GM21360 (cell line): Measurements from ENCODE around the gene ZDHHC22.
A peak's percentile ranks its signal among the peaks of the same experiment; 100 is the strongest.

ENCODE experiments used
- ATAC-seq: cut with Tn5 transposase; IDR thresholded peaks from one replicate; pipeline ENCODE4 v1.9.1; 2021; ENCODE audit warnings: mild to moderate bottlenecking, moderate library complexity; ENCODE audit not compliant: unreplicated experiment

Gene ZDHHC22

DNA sequence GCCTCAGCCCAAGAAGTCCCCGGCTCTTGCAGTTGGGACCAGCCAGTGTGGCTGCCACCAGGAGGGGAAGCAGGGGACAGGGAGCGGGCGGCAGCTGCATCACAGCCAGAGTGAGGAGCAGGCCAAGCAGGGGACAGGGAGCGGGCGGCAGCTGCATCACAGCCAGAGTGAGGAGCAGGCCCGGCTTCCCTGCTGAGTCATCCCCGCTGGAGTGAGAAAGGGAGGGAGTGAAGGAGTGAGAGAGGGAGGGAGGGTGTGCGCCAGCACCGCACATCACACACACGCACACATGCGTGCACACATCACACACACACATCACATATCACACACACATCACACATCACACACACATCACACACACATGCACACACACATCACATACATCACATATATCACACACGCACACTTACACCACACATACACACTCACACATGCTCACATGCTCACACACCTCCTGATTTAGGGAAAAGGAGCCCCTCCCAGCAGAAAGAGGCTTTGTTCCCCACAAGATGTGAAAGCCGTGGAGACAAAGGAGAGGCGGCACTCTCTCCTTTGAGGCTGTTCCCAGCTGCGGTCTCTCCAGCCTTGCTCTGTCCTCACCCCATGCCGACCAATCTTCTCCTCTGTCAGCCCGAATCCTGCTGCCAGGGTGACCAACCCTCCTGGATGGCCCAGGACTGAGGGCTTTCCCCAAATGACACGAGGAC lies 16.7 kb upstream of the ZDHHC22 start:
- ATAC-seq = no peak

GRCh38 chr14:77157740-77158139 lies 16.1 kb upstream of the ZDHHC22 start:
- no peak for ATAC-seq

- no peak for ATAC-seq
These were observed 13.5 kb upstream of the ZDHHC22 start for GRCh38 chr14:77155083-77155482.

- ATAC-seq = no peak
These were observed 12.8 kb upstream of the ZDHHC22 start for GRCh38 chr14:77154421-77154820.

DNA sequence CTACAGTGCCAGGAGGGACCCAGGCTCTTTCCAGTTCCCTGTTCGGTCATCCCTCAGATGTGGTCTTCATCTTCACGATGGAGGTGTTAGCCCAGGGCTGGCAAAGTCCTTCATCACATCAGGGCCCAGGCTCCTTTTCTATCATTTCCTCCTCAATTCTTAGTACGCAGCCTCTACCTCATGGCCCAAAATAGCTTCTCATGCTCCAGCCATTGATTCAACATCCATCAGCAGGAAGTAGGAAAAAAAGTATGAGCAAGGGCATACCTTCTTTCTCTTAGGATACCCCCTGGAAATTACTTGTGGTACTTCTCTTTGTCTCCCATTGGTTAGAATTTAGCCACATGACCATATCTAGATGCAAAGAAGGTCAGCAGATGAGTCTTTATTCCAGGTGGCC lies 12.2 kb upstream of the ZDHHC22 start:
- no peak for ATAC-seq

- ATAC-seq = no peak
These were observed 10.5 kb upstream of the ZDHHC22 start for GRCh38 chr14:77151918-77152588.

DNA sequence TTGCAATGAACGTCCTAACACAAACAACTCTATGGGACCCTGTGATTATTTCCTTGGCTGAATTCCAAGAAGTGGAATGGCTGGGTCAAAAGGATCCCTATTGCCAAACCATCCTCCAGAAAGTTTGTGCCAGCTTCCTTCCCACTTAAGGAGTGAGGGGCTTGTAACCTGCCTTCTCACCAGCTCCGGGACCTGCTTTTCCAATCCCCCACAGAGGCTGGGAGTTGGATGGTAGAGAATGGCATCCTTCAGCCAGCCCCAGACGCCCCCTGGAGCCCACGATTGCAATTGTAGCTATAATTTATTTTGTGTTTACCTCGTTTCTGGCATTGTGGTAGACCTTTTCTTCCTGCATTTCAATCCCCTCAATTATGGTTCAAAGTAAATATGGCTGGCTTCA lies 9.7 kb upstream of the ZDHHC22 start:
- ATAC-seq = no peak

DNA sequence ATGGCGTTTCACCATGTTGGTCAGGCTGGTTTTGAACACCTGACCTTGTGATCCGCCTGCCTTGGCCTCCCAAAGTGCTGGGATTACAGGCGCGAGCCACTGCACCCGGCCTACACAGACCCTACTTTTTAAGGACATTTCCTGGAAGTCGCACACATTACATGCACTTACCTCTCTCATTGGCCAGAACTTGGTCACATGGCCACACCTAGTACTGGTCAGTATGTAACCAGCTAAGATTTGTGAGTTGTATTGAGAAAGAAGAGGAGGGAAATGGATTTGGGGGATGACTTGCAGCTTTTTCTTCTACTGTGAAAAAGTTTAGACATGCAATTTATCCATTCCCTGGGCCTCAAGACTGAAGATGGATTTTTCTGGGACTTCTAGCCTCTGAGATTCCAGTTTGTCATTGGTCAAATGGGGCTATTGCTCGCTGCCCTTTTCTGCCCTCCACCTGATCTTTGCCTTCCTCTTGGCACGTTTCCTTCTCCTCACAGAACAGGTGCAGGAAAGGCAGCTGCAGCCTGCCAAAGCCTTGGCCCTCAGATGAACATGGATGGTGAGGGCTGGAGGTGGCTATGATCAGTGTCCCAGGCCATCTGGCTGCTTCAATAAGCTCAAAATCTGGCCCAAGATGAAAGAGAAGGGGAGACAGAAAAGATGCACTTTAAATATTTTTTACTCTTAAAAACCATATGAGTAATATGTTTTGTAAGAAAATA lies 7.1 kb upstream of the ZDHHC22 start:
- no peak for ATAC-seq

DNA sequence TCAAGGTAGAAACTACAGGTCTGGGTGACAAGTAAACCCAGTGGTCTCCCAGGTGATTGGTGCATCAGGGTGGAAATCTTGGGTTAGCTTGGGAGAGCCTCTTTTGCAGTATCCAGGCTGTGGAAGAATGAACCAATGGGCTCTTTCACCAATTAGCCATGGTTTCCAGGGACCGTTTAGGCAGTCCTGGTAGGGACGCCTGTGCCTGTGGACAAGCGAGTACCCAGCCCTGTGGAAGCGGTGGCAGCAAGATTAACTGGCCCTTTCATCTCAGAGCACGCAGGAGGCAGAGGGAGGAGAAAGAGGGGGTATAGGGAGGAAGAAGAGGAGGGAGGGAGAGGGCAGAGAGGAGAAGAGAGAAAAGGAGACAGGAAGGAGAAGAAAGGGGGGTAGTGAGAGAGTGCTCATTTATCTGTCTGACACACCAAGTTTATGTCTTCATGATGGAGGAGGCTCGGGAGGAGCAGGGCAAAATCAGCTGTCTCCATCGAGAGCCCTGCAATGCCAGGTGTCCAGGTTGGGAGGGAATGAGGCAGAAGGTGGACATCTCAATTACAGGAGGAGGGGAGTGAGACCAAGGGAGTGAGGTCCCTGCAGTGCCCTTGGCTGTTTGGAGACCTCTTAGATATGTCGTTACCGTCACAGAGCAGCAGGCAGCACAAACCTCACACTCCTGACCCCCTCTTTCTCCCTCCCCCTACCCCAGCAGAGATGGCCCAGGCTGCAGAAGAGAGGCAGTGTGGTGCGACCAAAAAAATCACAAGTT lies 4.6 kb upstream of the ZDHHC22 start:
- no peak for ATAC-seq

DNA sequence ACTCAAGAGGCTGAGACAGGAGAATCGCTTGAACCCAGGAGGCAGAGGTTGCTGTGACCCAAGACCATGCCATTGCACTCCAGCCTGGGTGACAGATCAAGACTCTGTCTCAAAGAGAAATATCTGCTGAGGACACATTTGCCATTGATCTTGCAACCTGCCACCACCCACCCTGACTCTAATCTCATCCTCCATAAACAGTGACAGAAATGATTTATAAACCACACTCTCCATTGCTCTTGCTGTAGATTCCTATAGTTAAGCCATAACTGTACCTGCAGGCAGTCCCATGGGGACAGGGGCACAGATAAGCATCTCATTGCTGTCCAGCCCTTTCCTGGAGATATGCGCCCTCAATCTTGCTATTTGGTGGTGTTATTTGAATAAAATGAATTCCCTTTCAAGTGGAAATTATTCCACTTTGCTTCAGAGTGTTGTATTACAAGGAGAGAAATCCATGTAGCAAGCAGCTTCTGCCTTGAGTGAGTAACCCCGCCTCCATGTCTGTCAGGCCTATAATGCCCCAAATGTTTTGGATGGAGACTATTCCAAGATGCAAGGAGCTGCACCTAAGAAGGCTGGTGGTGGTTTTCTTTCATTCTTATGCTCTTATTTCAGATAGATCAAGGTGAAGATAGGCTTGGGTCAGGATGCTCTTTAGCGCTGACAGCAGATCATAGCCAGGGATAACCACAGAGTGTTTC lies 3.0 kb upstream of the ZDHHC22 start:
- no peak for ATAC-seq

- ATAC-seq = no peak
These were observed 1.5 kb upstream of the ZDHHC22 start for GRCh38 chr14:77143071-77143470.

GRCh38 chr14:77142005-77142800 lies 612 bp upstream of the ZDHHC22 start:
- ATAC-seq = no peak

DNA sequence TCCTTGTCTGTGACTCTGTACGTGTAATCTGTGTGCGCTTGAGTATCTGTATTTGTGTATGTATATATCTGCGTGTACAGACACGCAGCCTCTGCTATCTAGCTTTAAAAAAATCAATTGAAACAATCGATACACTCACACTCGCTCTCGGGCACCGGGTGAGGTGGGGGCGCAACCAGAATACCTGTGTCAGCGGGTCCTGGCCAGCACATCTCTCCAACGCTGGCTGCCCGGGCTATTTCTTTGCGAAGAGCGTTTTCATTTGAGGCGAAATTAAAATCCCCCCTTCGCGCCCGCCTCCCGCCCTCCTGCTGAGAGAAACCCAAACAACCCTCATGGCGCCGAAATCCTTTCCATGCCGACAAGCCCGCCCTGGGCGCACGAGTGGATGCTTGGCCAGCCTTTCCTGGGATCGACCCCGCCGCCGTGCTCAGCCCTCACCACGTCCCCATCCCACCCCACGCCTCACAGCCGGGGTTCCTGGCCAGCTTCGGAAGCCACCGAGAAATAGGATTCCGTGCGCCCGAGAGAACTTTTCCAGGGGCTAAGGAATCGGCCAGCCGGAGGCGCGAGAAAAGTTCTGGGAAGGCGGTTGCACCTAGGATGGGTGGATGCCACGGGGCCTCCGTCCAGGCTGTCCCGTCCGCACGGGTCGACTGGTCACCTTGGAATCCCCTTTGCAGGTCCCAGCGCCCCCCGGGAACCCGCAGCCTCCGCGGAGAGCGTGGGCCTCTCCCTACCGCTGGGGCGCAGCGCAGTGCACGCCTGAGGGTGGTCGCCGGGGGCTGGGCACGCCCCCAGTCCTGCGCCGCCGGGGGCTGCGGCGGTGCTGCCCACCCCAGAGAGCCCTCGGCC lies 1.0 kb downstream of the ZDHHC22 start:
- no peak for ATAC-seq

DNA sequence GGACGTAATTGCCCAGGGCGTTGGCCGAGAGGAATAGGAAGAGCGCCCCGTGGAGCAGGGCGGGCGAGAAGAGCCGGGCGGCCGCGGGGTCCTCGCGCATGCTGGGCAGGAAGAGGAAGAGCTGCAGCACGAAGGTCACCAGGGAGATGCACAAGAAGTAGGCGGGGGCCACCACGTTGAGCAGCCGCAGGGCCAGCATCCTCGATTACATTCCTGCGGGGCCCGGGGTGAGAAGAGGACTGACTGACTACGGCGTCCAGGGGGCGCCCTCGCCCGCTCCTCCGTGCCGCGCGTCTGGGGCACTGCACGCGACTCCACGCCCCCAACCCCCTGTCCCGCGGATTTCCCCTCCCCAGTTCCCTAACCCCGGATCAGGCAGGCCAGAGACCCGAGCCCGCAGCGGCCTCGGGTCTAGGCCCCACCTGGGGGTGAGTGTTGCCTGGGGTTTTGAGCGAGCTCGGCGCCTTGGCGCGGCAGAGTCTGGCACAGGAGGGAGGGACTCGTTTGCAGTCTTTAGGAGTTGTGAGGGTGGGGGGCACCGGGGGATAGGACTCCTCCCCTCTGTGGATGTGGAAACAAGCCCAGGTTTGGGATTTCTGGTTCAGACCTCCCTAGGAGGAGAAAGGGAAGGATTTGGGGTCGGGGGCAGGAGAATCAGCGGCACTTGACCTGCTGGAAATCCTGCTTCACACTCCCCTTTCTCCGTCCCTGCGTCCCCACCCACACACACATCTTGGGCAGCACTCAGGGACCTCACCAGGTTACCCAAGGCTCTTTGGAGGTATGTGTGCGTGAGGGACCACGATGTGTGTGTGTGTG lies 1.8 kb downstream of the ZDHHC22 start:
- ATAC-seq = peak; percentile 45

- ATAC-seq = no peak
These were observed 2.6 kb downstream of the ZDHHC22 start for GRCh38 chr14:77139022-77139421.

- ATAC-seq = no peak
These were observed 7.8 kb downstream of the ZDHHC22 start for GRCh38 chr14:77133720-77134338.

DNA sequence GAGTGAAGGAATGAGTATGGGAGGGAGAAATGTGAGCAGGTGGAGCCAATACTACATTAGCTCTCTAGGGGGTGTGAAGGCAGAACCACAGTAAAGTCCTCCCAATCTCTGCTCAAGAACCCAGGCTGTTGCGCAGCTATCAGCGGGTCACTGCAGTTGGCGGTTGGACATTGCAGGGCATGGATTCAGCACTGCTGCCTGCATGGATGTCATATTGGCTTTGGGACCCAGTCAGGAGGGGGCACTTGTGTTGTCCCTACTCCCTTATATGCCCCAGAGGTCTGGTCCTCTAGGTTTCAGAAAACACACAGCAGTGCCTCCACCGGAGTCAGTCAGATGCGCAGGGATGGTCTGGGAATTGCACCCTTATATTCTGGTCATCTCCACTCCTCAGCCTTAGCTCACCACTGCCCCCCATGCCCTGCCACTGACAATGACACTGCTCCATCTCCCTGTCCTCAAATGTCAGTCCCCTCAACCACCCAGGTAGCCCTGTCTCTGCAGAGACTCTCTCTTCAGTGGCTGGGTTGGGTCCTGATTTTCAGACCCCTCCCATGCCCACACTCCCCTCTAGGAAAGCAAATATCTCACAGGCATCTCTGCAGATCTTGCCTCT lies 9.6 kb downstream of the ZDHHC22 start:
- ATAC-seq = no peak
